GM13976 (cell line): ENCODE measurements around the gene RUFY4.
"Not testable (repeated sequence)": the region's sequence is repeated elsewhere in the genome, so short reads cannot be mapped to it uniquely, and the experiment has no call there.

Experiments
- DNase-seq: peaks from one replicate; pipeline ENCODE4 v3.0.0; 2012; ENCODE audit warnings: low spot score
- in situ Hi-C: fragments of 300-500 bp; cut with MboI; formaldehyde crosslinking; loops from one replicate; pipeline ENCODE4 v1.12.0; 2022; ENCODE audit warnings: low sequenced_read_pairs, mixed read lengths, inconsistent platforms; ENCODE audit not compliant: unreplicated experiment
- TF ChIP-seq, protein P1 (sequence below): IDR thresholded peaks from 2 replicates; pipeline ENCODE4 v1.5.1; 2012; ENCODE audit warnings: borderline replicate concordance, mild to moderate bottlenecking; ENCODE audit not compliant: insufficient read depth; ENCODE audit errors: extremely low read depth, missing control alignments, control extremely low read depth

The RUFY4 gene

DNA sequence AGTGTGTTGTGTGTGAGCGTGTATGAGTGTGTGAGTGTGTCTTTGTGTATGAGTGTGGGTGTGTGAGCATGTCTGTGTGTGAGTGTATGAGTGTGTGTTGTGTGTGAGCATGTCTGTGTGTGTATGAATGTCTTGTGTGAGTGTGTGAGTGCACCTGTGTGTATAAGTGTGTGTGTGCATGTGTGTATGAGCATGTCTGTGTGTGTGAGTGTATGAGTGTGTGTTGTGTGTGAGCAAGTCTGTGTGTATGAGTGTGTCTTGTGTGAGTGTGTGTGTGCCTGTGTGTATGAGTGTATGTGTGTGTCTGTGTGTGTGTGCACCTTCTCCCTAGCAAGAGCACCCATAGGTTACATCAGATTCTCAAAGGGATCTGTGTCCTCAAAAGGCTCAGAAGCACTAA lies 37.8 kb upstream of the RUFY4 start:
- in situ Hi-C loops = no loop called here
- DNase-seq = no peak
- TF ChIP-seq, protein P1, sequence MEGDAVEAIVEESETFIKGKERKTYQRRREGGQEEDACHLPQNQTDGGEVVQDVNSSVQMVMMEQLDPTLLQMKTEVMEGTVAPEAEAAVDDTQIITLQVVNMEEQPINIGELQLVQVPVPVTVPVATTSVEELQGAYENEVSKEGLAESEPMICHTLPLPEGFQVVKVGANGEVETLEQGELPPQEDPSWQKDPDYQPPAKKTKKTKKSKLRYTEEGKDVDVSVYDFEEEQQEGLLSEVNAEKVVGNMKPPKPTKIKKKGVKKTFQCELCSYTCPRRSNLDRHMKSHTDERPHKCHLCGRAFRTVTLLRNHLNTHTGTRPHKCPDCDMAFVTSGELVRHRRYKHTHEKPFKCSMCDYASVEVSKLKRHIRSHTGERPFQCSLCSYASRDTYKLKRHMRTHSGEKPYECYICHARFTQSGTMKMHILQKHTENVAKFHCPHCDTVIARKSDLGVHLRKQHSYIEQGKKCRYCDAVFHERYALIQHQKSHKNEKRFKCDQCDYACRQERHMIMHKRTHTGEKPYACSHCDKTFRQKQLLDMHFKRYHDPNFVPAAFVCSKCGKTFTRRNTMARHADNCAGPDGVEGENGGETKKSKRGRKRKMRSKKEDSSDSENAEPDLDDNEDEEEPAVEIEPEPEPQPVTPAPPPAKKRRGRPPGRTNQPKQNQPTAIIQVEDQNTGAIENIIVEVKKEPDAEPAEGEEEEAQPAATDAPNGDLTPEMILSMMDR = no peak

DNA sequence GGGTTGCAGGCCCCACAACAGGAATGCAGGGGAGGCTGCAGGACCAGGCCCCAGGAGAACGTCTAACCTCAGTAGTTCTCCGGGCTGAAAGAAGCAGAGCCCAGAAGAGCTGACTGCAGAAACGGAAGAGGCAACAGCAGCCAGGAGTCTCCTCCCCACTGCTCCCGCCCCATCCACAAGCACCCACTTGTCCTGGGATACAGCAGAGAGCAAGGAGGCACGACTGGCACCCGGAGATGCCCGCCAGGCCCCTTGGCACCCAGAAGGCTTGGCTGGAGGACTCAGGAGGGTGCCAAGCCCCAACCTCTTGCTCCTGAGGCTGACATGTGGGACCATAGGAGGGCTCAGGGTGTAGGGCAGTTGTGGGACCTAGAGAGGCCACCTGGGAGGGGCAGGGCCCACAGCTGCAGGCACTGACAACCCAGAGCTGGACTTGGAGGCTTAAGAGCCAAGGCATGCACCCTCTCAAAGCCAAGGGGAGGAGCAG lies 37.2 kb upstream of the RUFY4 start:
- DNase-seq = no peak
- TF ChIP-seq, protein P1 = no peak
- in situ Hi-C loops = no loop called here

DNA sequence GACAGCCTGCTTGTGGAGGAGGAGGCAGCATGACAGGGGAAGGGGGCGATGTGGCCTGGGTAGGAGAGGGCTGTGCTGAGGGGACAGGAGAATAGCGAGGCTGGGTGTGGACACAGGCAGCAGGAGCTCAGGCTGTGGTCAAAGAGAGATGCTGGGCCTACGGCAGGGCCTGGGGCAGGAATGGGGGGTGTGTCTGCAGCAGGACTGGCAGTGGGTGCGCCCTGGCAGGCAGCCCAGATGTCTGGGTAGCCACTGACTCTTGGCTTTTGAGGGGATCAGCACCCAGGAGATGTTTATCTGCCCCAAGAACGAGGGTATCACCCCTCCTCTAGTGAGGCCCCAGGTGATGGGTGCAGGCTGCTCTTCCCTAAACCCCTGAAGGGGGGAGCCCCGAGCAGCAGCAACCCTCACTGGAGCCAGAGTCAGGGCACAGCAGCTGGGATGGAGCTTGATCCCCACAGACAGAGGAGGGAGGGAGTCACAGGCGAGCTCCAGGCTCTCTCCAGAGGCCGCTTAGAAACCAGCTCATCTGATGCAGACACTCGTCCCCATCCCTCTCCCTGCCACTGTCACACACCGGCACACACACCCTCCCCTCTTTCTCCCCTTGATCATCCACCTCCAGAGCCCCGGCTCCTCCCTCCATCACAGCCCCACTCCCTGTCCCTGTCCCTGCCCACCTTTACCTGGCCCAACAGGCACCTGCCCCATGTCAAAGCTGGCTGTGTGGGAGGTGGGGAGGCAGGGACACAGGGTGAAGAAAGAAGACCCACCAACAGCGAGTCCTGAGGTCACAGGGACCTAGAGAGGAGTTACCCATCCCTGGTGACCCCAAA lies 36.5 kb upstream of the RUFY4 start:
- peak; percentile 30 for DNase-seq
- in situ Hi-C loops = no loop called here

DNA sequence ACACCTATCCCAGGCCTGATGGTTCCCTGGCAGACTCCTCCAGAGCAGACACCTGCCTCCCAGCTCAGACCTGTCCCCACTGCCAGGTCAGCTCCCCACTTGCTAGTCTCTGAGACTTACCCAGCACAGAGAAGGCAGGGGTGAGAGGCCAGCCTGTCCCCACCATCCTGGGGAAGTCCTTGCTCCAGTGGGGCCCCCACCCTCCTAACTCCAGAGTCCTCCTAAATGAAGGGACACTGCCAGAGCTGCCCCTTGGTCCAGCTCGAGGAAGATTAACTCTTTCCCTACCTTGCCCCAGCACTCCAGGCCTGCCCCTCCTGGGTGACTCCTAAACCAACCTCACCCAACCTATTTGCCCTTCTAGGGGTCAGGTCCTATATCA lies 35.9 kb upstream of the RUFY4 start:
- TF ChIP-seq, protein P1 = no peak
- in situ Hi-C loops = no loop called here
- peak; percentile 21 for DNase-seq

More for the DNA sequence above, 36.5 kb upstream of the RUFY4 start:
- TF ChIP-seq, protein P1 = no peak

DNA sequence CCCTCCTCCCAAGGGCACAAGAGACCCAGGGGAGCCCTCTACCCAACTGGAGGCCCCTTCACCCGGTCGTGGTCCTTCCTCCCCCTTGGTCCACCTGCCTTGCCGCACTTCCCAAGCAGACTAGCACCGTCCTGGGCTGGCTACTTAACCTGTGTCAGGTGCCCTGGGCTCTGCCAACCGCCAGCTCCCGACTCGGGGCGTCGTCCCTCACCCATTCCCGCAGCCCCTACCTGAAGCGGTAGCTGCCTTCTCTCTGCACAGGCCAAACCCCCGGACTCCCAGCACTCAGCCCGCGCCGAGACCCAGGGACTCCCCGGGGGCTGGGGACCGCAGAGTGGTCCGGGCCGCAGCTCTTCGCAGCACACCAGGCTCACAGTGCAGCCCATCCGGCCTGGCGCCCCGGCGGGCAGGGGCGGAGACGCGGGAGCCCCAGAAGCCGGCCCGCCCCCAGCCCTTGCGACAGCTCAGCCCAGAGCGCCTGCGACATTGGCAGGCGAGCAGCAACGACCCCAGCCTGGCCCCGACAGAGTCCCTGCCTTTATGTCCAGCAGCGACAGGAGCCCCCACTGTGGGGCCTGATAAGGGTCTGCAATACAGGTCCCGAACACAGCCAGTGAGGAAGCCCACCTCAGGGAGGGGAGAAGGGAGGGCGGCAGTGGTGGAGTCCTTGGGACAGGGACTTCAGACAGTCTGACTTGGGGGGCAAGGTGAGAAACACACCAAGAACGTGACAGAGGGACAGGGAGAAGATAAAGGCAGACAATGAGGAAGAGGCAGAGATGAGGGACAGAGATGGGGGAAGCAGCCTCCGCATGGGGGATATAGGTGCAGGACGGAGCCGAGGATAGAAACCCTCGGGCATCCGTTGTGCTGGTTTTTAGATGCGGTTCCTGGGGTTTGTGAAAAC lies 35.2 kb upstream of the RUFY4 start:
- DNase-seq = peak; percentile 42
- TF ChIP-seq, protein P1 = no peak

DNA sequence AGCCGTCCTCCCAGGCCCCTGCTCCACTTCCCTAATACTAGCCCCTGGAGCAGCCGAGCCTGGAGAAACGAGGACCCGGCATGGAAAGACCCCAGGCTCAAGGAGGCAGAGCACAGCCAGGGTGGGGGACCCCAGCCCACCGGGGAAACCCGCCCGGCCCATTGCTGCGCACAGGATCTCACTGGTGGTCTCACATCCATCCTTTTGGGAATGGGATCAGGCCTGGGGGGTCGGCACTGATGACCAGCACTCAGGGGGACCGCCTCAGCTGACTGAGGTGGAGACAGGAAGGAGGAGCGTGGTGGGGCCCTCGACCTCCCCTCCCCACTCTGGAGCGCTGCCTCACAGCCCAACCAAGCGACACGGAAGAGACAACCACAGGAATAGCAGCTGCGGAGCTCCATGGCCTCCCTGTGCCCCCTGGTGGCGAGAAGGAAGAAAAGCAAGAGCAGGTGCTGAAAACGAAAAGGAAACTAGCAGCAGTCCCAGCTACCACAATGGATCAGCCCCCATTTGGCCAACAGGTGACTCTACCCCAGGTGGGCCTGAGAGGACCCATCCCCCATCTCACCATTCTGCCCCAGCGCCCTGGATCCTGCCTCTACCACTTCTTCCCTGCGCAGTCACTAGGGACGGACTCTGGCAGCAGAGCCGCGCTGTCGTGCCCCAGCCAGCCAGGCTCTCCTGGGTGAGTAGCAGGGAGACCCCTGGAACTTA lies 34.4 kb upstream of the RUFY4 start:
- peak; percentile 84 for DNase-seq
- TF ChIP-seq, protein P1 = peak; percentile 70
- in situ Hi-C loops = not testable (repeated sequence)

More for the DNA sequence above, 35.2 kb upstream of the RUFY4 start:
- in situ Hi-C loops = no loop called here
